ENCODE measurements around the gene UBE2U.

The UBE2U gene

GRCh38 chr1:64192290-64192689 is 11.1 kb upstream of the UBE2U start:
- Histone ChIP-seq H3K9me3 (replicated peaks; ENCODE audit: low read length) (no peaks in the 10 kb centered on the region), H3K4me3 (ENCODE audit: low read length) (no peak overlapping the region), H3K4me1 (ENCODE audit: control insufficient read depth, insufficient read depth, low read length) (no peaks in the 10 kb centered on the region), H3K9ac (ENCODE audit: low read depth, low read length) (no peak overlapping the region), H3K36me3 (ENCODE audit: insufficient read depth, low read length) (no peaks in the 10 kb centered on the region), H3K4me2 (ENCODE audit: low read length) (no peak overlapping the region), H3K27me3 (ENCODE audit: control insufficient read depth, insufficient read depth, low read length) (no peaks in the 10 kb centered on the region)

- no peaks in the 10 kb centered on the region for H3K36me3 ChIP-seq (ENCODE audit: insufficient read depth, low read length)
- H3K27me3 ChIP-seq (ENCODE audit: control insufficient read depth, insufficient read depth, low read length) = no peaks in the 10 kb centered on the region
- H3K9ac ChIP-seq (ENCODE audit: low read depth, low read length) = no peak overlapping the region
- H3K4me2 ChIP-seq (ENCODE audit: low read length) = no peak overlapping the region
- H3K4me1 ChIP-seq (ENCODE audit: control insufficient read depth, insufficient read depth, low read length) = no peaks in the 10 kb centered on the region
- H3K4me3 ChIP-seq (ENCODE audit: low read length) = no peak overlapping the region
- H3K9me3 ChIP-seq (replicated peaks; ENCODE audit: low read length) = no peaks in the 10 kb centered on the region
These were observed 9.0 kb upstream of the UBE2U start for GRCh38 chr1:64194168-64195080.

- H3K4me1 ChIP-seq (ENCODE audit: control insufficient read depth, insufficient read depth, low read length) = no peaks in the 10 kb centered on the region
- no peak overlapping the region for H3K4me3 ChIP-seq (ENCODE audit: low read length)
- H3K36me3 ChIP-seq (ENCODE audit: insufficient read depth, low read length) = no peaks in the 10 kb centered on the region
- no peak overlapping the region for H3K9ac ChIP-seq (ENCODE audit: low read depth, low read length)
- H3K9me3 ChIP-seq (replicated peaks; ENCODE audit: low read length) = no peaks in the 10 kb centered on the region
- H3K4me2 ChIP-seq (ENCODE audit: low read length) = no peak overlapping the region
- no peaks in the 10 kb centered on the region for H3K27me3 ChIP-seq (ENCODE audit: control insufficient read depth, insufficient read depth, low read length)
These were observed 8.4 kb upstream of the UBE2U start for GRCh38 chr1:64195081-64195395.

- no peak overlapping the region for H3K4me2 ChIP-seq (ENCODE audit: low read length)
- no peaks in the 10 kb centered on the region for H3K27me3 ChIP-seq (ENCODE audit: control insufficient read depth, insufficient read depth, low read length)
- H3K9ac ChIP-seq (ENCODE audit: low read depth, low read length) = no peak overlapping the region
- no peaks in the 10 kb centered on the region for H3K4me1 ChIP-seq (ENCODE audit: control insufficient read depth, insufficient read depth, low read length)
- no peaks in the 10 kb centered on the region for H3K9me3 ChIP-seq (replicated peaks; ENCODE audit: low read length)
- H3K36me3 ChIP-seq (ENCODE audit: insufficient read depth, low read length) = no peaks in the 10 kb centered on the region
- H3K4me3 ChIP-seq (ENCODE audit: low read length) = no peak overlapping the region
These were observed 7.2 kb upstream of the UBE2U start for GRCh38 chr1:64196074-64196870.

GRCh38 chr1:64197076-64197475 is 6.3 kb upstream of the UBE2U start:
- Histone ChIP-seq H3K27me3 (ENCODE audit: control insufficient read depth, insufficient read depth, low read length) (no peaks in the 10 kb centered on the region), H3K4me3 (ENCODE audit: low read length) (no peak overlapping the region), H3K9ac (ENCODE audit: low read depth, low read length) (no peak overlapping the region), H3K36me3 (ENCODE audit: insufficient read depth, low read length) (no peaks in the 10 kb centered on the region), H3K9me3 (replicated peaks; ENCODE audit: low read length) (no peaks in the 10 kb centered on the region), H3K4me2 (ENCODE audit: low read length) (no peak overlapping the region), H3K4me1 (ENCODE audit: control insufficient read depth, insufficient read depth, low read length) (no peaks in the 10 kb centered on the region)

GRCh38 chr1:64199154-64199553 is 4.3 kb upstream of the UBE2U start:
- Histone ChIP-seq H3K27me3 (ENCODE audit: control insufficient read depth, insufficient read depth, low read length) (no peaks in the 10 kb centered on the region), H3K4me2 (ENCODE audit: low read length) (no peak overlapping the region), H3K4me3 (ENCODE audit: low read length) (no peak overlapping the region), H3K9me3 (replicated peaks; ENCODE audit: low read length) (no peaks in the 10 kb centered on the region), H3K4me1 (ENCODE audit: control insufficient read depth, insufficient read depth, low read length) (no peaks in the 10 kb centered on the region), H3K9ac (ENCODE audit: low read depth, low read length) (no peak overlapping the region), H3K36me3 (ENCODE audit: insufficient read depth, low read length) (no peaks in the 10 kb centered on the region)

- Histone ChIP-seq H3K4me3 (ENCODE audit: low read length) (no peak overlapping the region), H3K27me3 (ENCODE audit: control insufficient read depth, insufficient read depth, low read length) (no peaks in the 10 kb centered on the region), H3K9ac (ENCODE audit: low read depth, low read length) (no peak overlapping the region), H3K4me2 (ENCODE audit: low read length) (no peak overlapping the region), H3K4me1 (ENCODE audit: control insufficient read depth, insufficient read depth, low read length) (no peaks in the 10 kb centered on the region), H3K9me3 (replicated peaks; ENCODE audit: low read length) (no peaks in the 10 kb centered on the region), H3K36me3 (ENCODE audit: insufficient read depth, low read length) (no peaks in the 10 kb centered on the region)
These were observed 3.4 kb upstream of the UBE2U start for GRCh38 chr1:64200064-64200463.

- Histone ChIP-seq H3K36me3 (ENCODE audit: insufficient read depth, low read length) (no peaks in the 10 kb centered on the region), H3K4me2 (ENCODE audit: low read length) (no peak overlapping the region), H3K4me3 (ENCODE audit: low read length) (no peak overlapping the region), H3K9me3 (replicated peaks; ENCODE audit: low read length) (no peaks in the 10 kb centered on the region), H3K4me1 (ENCODE audit: control insufficient read depth, insufficient read depth, low read length) (peaks cover 25% of the 10 kb centered on the region), H3K9ac (ENCODE audit: low read depth, low read length) (no peak overlapping the region), H3K27me3 (ENCODE audit: control insufficient read depth, insufficient read depth, low read length) (no peaks in the 10 kb centered on the region)
These were observed 5.8 kb downstream of the UBE2U start for GRCh38 chr1:64209221-64209620.

GRCh38 chr1:64212031-64212430 is 8.6 kb downstream of the UBE2U start:
- H3K4me1 ChIP-seq (ENCODE audit: control insufficient read depth, insufficient read depth, low read length) = peaks cover 25% of the 10 kb centered on the region
- H3K36me3 ChIP-seq (ENCODE audit: insufficient read depth, low read length) = no peaks in the 10 kb centered on the region
- no peaks in the 10 kb centered on the region for H3K27me3 ChIP-seq (ENCODE audit: control insufficient read depth, insufficient read depth, low read length)
- peak overlapping the region; percentile 37 for H3K9ac ChIP-seq (ENCODE audit: low read depth, low read length)
- no peaks in the 10 kb centered on the region for H3K9me3 ChIP-seq (replicated peaks; ENCODE audit: low read length)
- no peak overlapping the region for H3K4me2 ChIP-seq (ENCODE audit: low read length)
- no peak overlapping the region for H3K4me3 ChIP-seq (ENCODE audit: low read length)

GRCh38 chr1:64215576-64215975 is 12.2 kb downstream of the UBE2U start:
- Histone ChIP-seq H3K36me3 (ENCODE audit: insufficient read depth, low read length) (no peaks in the 10 kb centered on the region), H3K4me2 (ENCODE audit: low read length) (no peak overlapping the region), H3K4me1 (ENCODE audit: control insufficient read depth, insufficient read depth, low read length) (peaks cover 28% of the 10 kb centered on the region), H3K27me3 (ENCODE audit: control insufficient read depth, insufficient read depth, low read length) (no peaks in the 10 kb centered on the region), H3K9me3 (replicated peaks; ENCODE audit: low read length) (no peaks in the 10 kb centered on the region), H3K4me3 (ENCODE audit: low read length) (no peak overlapping the region), H3K9ac (ENCODE audit: low read depth, low read length) (no peak overlapping the region)

GRCh38 chr1:64220241-64220640 is 16.8 kb downstream of the UBE2U start:
- peaks cover 19% of the 10 kb centered on the region for H3K4me1 ChIP-seq (ENCODE audit: control insufficient read depth, insufficient read depth, low read length)

More at GRCh38 chr1:64220241-64220640, 16.8 kb downstream of the UBE2U start:
- no peaks in the 10 kb centered on the region for H3K9me3 ChIP-seq (replicated peaks; ENCODE audit: low read length)
- H3K9ac ChIP-seq (ENCODE audit: low read depth, low read length) = no peak overlapping the region
- no peaks in the 10 kb centered on the region for H3K36me3 ChIP-seq (ENCODE audit: insufficient read depth, low read length)
- no peaks in the 10 kb centered on the region for H3K27me3 ChIP-seq (ENCODE audit: control insufficient read depth, insufficient read depth, low read length)
- peak overlapping the region; percentile 29 for H3K4me2 ChIP-seq (ENCODE audit: low read length)
- no peak overlapping the region for H3K4me3 ChIP-seq (ENCODE audit: low read length)

Data from skeletal muscle satellite cell (primary cell).